IgD-negative memory B cell (primary cell): ENCODE results near the gene GJD4. TPM values are rescaled to one million over a fixed set of nuclear protein-coding genes. Genes with fewer than 3 reads are reported as not detected.

Source experiments
- H3K27ac Mint-ChIP-seq, 3 donors: one replicate each; pipeline ENCODE4 v1.8.0; 2020 to 2022; ENCODE audit warnings: mild to moderate bottlenecking in 3 of 3, mixed read lengths in 3 of 3, moderate library complexity in 1 of 3
- H3K27me3 Mint-ChIP-seq: one replicate; pipeline ENCODE4 v1.8.0; 2021; ENCODE audit warnings: mixed read lengths
- H3K36me3 Mint-ChIP-seq: one replicate; pipeline ENCODE4 v1.8.0; 2020; ENCODE audit warnings: mild to moderate bottlenecking, mixed read lengths
- H3K4me1 Mint-ChIP-seq, 3 donors: one replicate each; pipeline ENCODE4 v1.8.0; 2020 to 2022; ENCODE audit warnings: mixed read lengths in 3 of 3, mild to moderate bottlenecking in 1 of 3
- H3K4me3 Mint-ChIP-seq, 4 donors: one replicate each; pipeline ENCODE4 v1.8.0; 2020 to 2022; ENCODE audit warnings: mild to moderate bottlenecking in 4 of 4, mixed read lengths in 4 of 4, moderate library complexity in 3 of 4
- H3K9me3 Mint-ChIP-seq, 3 donors: one replicate each; pipeline ENCODE4 v1.8.0; 2020 to 2021; ENCODE audit warnings: mixed read lengths in 3 of 3, mild to moderate bottlenecking in 1 of 3
- polyA plus RNA-seq: library from polyadenylated mRNA; unstranded; fragments of 300-500 nt; fragmentation: Illumina TruSeq; gene quantifications from one replicate; pipeline ENCODE4 v1.2.3, GENCODE V29; 2021

Gene GJD4
- polyA plus RNA-seq, 1 donor from 2014 or later: not detected

DNA sequence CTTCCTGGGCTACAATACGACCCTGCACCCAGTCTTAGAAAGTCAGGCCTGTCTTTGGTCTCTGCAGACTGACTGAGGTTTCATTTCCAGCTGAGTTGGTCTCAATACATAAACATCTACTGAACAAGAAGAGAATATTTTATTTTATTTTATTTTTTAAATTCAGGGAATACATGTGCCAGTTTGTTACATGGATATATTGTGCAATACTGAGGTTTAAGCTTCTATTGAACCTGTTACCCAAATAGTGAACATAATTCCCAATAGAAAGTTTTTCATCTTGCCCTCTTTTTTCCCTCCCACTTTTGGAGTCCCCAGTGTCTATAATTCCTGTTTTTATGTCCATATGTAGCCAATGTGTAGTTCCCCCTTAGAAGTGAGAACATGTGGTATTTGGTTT lies 26.3 kb downstream of the GJD4 start:
- H3K4me1 Mint-ChIP-seq: peaks cover 0 to 6% (median 3%) of the 10 kb centered on the region in 3 donors
- H3K27me3 Mint-ChIP-seq: peaks cover 4% of the 10 kb centered on the region
- H3K4me3 Mint-ChIP-seq: no peak overlapping the region
- H3K27ac Mint-ChIP-seq: no peak overlapping the region
- H3K36me3 Mint-ChIP-seq: no peaks in the 10 kb centered on the region
- H3K9me3 Mint-ChIP-seq: peaks cover 0 to 12% (median 0%) of the 10 kb centered on the region in 3 donors

DNA sequence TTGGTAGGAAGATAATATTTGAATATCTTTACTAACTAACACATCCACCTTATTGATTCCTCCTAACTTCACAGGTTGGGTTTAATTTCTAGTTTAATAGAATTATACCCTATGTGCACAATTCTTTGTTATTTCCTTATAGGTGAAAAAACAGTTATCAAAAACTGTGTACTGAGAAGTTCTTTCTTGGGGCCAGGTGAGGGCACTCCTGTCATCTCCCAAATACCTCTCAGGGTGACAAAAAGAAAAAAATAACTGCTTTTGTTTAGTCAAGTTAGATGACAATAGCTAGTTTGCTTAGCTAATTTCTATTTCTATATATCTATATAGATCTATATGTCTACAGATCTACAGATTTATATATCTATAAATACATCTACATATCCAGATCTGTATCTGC lies 26.9 kb downstream of the GJD4 start:
- Mint-ChIP-seq H3K36me3 (no peaks in the 10 kb centered on the region), H3K4me1 (peaks cover 3 to 6% (median 4%) of the 10 kb centered on the region in 3 donors), H3K27ac (no peak overlapping the region), H3K4me3 (no peak overlapping the region), H3K27me3 (peaks cover 9% of the 10 kb centered on the region), H3K9me3 (peaks cover 0 to 12% (median 0%) of the 10 kb centered on the region in 3 donors)

DNA sequence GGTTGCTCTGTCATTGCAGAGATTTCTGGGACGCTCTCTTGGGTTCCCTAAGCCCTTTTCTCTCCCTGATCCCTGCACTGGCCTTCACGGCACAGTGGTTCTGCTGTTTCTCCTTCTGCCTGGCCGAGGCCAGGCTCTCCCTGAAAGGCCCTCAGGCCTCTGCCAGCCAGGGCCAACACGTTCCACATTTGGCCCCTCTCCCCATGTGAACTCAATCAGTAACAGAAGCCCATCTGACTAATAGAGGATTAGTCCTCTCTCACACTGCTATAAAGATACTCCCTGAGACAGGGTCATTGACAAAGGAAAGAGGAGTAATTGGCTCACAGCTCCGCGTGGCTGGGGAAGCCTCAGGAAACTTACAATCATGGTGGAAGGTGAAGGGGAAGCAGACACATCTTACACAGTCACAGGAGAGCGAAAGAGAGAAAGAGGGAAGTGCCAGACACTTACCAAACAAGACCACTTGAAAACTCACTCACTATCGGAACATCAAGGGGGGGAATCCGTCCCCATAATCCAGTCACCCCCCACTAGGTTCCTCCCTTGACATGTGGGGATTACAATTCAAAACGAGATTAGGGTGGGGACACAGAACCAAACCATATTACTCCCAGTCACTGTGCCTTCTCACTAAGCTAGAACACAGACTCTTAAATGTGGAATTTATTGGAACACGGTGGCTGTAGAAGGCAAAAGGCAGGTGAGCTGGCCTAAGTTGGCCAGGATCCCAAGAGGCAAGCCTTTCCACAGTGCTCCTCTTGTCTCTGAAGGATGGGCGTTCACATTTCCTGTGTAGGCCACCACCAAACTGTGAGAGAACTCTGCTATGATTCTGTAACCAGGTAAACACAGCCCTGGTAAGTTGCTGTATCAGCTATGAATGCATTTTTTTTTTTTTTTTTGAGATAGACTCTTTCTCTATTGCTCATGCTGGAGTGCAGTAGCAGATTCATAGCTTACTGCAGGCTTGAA lies 28.2 kb downstream of the GJD4 start:
- H3K36me3 Mint-ChIP-seq: no peaks in the 10 kb centered on the region
- no peak overlapping the region for H3K4me3 Mint-ChIP-seq
- H3K27me3 Mint-ChIP-seq: peaks cover 21% of the 10 kb centered on the region
- no peak overlapping the region for H3K27ac Mint-ChIP-seq
- peaks cover 0 to 12% (median 0%) of the 10 kb centered on the region in 3 donors for H3K9me3 Mint-ChIP-seq
- H3K4me1 Mint-ChIP-seq: peaks cover 3 to 13% (median 6%) of the 10 kb centered on the region in 3 donors

DNA sequence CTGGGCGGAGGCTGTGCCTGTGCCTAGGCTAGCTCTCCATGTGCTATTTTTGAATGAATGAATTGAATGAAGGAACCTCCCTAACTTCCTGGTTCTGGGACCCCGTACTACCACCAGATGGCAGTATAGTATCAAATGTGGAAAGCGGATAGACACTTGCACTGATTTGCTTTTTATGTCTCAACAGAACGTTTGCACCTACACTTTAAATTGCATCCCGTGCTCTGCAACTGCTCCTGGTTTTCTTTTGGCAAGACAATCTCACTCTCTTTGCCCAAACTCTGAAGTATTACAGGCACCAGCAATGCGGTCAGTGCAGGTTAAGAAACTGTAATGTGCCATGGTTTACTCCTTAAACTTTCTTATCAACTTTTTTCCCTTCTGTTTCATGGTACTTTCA lies 30.4 kb downstream of the GJD4 start:
- Mint-ChIP-seq H3K4me1 (peaks cover 7 to 14% (median 8%) of the 10 kb centered on the region in 3 donors), H3K9me3 (no peaks in the 10 kb centered on the region), H3K27me3 (peaks cover 29% of the 10 kb centered on the region), H3K36me3 (no peaks in the 10 kb centered on the region), H3K4me3 (peak overlapping the region in 1 of 4 donors; percentile 7), H3K27ac (no peak overlapping the region)

DNA sequence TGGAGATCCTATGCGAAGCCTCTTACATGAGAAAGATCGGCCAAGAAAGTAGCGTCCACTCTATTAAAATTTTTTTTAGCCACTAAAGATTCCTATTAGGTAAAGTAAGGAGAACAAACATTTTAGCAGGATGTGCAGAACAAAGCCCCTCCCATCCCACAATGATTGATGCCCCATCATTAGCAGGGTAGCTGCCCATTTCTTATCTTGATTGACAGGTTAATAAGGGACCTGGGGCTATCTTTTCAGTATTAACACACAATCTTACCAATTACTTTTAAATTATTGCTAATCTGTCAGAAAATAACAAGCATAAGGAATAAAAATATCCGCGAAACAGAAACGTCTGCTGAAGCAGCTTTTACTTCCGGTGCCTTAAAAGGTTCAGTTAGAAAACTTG lies 31.8 kb downstream of the GJD4 start:
- Mint-ChIP-seq H3K4me3 (peak overlapping the region in 2 of 4 donors; percentile 27 to 65), H3K36me3 (no peaks in the 10 kb centered on the region), H3K27me3 (peaks cover 29% of the 10 kb centered on the region), H3K4me1 (peaks cover 7 to 14% (median 8%) of the 10 kb centered on the region in 3 donors), H3K27ac (no peak overlapping the region), H3K9me3 (no peaks in the 10 kb centered on the region)

DNA sequence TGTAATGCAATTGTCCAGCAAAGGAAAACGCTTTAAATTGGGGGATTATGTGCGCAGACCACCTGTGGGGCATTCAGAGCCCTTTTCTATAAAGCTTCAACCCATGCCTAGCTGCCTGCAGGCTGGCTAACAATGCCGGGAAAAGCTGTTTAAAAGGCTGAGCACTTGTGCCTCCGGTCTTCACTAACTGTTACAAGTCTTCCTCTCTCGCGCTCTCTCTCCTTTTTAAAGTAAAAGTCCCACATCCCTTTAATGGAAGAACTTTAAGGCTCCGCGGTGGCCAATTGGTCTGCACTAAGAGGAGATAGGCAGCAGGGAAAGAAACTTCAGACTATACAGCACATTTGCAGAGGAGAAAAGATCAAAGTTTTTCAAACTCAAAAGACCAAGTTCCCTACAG lies 32.3 kb downstream of the GJD4 start:
- Mint-ChIP-seq H3K27ac (no peak overlapping the region), H3K4me1 (peaks cover 9 to 18% (median 10%) of the 10 kb centered on the region in 3 donors), H3K4me3 (peak overlapping the region in 1 of 4 donors; percentile 65), H3K36me3 (no peaks in the 10 kb centered on the region), H3K27me3 (peaks cover 33% of the 10 kb centered on the region), H3K9me3 (no peaks in the 10 kb centered on the region)

DNA sequence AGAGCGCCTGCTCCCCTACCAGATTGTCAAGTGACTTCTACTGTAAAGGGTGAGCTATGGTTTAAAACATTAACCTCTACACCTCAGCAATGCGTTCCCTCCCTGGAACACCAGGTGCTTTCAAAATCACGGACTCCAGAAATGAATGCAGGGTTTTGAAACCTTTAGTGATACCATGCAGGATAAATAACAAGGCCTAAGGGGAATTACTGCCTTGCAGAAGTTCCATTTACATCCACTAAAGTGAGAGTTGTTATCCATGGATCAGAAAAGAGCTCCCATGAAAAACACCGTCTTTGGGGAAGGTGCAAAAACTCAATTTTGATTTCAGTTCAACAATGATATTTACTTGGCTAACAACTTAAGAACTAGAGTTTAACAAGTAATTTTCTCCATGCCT lies 33.0 kb downstream of the GJD4 start:
- Mint-ChIP-seq H3K4me1 (peaks cover 9 to 21% (median 11%) of the 10 kb centered on the region in 3 donors), H3K27ac (no peak overlapping the region), H3K4me3 (peak overlapping the region in 2 of 4 donors; percentile 17 to 65), H3K9me3 (no peaks in the 10 kb centered on the region), H3K27me3 (peaks cover 37% of the 10 kb centered on the region), H3K36me3 (no peaks in the 10 kb centered on the region)

DNA sequence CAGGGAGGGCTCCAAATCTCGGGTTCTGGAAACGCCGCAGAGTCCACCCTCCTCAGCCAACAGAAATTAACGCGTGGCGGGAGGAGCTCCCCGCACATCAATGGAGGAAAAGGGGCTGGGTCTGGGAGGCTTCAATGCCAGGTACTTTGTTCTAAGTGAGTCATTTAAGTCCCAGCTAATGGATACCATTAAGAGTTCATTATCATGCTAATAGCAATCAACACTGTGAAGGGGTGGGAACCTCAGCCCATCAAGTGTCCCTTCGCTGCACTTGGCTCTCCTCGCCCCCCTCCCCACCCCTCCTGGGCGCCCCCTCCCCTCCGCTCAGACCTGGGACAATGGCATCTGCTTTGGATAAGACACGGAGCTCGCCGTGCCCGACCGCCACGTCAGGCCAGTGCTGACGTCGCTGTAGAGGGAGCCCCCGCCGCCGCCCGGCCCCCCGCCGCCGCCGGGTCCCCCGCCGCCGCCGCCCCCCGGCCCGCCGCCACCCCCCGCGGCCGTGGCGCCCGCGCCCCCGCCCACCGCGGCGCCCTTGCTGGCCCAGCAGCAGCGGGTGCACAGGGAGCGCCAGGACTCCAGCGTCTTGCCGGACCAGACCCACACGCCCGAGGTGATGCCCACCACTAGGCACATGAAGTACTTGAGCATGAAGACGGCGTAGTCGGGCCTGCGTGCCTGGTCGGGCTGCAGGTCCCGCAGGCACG lies 34.0 kb downstream of the GJD4 start:
- Mint-ChIP-seq H3K4me1 (peaks cover 13 to 26% (median 16%) of the 10 kb centered on the region in 3 donors), H3K4me3 (peak overlapping the region; percentile 37 to 88 (median 69)), H3K27ac (no peak overlapping the region), H3K9me3 (no peaks in the 10 kb centered on the region), H3K27me3 (peaks cover 42% of the 10 kb centered on the region), H3K36me3 (no peaks in the 10 kb centered on the region)

DNA sequence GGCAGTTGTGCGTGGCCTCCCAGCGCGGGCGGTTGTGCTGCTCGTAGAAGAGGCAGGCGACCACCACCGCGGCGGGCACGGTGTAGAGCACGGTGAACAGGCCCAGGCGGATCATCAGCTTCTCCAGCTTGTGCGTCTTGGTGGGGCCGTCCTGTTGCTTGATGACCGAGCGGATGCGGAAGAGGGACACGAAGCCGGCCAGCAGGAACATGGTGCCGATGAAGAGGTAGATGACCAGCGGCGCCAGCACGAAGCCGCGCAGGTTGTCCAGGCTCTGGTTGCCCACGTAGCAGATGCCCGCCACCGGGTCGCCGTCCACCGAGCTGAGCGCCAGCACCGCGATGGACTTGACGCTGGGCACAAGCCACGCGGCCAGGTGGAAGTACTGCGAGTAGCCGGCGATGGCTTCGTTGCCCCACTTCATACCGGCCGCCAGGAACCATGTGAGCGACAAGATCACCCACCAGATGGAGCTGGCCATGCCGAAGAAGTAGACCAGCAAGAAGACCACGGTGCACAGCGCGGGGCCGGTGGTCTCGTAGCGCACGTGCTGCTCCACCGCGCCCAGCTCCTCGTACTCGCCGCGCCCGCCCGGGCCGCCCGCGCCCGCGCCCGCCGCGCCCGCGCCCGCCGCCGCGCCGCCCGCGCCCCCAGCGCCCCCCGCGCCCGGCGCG lies 34.7 kb downstream of the GJD4 start:
- Mint-ChIP-seq H3K27ac (peak overlapping the region in 1 of 3 donors; percentile 57), H3K4me3 (peak overlapping the region; percentile 70 to 97 (median 82)), H3K27me3 (peaks cover 46% of the 10 kb centered on the region), H3K9me3 (no peaks in the 10 kb centered on the region), H3K4me1 (peaks cover 13 to 26% (median 17%) of the 10 kb centered on the region in 3 donors), H3K36me3 (no peaks in the 10 kb centered on the region)

DNA sequence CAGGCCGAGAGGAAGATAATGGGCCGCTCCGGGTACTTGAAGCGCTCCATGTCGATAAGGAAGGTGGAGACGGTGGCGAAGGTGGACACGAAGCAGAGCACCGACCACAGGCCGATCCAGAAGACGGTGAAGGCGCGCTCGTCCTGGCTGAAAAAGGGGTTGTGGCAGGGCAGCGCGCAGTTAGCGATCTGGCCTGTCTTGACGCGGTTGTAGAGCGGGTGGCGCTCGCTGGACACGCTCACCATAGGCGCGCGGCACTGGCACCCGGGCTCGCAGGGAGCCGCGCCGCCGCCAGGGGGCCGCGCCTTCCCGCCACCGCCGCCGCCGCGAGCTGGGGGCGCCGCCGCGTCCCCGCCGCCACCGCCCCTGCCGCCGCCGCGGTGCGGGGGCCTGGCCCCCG lies 35.3 kb downstream of the GJD4 start:
- Mint-ChIP-seq H3K27me3 (peaks cover 46% of the 10 kb centered on the region), H3K9me3 (no peaks in the 10 kb centered on the region), H3K36me3 (no peaks in the 10 kb centered on the region), H3K4me1 (peaks cover 11 to 26% (median 16%) of the 10 kb centered on the region in 3 donors), H3K4me3 (peak overlapping the region; percentile 77 to 97 (median 96)), H3K27ac (no peak overlapping the region)

DNA sequence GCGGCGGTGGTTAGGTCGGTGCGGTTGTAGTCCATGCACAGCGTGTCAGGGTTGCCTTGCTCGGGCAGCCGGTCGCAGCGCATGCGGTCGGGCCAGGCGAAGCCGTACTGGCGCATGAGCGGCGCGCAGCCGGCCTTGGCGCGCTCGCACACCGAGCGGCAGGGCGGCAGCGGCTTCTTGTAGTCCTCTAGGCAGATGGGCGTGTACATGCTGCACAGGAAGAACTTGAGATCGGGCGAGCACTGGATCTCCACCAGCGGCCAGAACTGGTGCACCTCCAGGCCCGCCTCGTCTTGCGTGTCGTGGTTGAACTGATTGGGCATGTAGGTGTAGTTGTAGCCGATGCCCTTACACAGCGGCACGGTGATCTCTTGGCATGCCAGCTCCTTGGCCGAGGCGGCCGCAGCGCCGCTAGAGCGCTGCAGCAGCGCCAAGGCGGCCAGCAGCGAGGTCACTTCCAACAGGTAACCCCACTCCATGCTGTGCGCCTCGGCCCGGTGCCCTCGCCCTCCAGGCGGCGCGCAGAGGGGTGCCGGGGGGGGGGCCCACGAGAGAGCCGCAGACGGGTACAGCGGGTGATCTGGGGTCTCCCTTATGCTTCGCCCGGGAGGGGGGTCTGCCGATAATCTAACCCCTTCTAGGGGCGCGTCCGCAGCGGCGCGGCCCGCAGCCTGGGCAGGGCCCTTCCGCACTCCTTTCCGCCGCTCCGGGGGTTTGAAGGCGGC lies 36.0 kb downstream of the GJD4 start:
- Mint-ChIP-seq H3K4me3 (peak overlapping the region; percentile 85 to 97 (median 93)), H3K9me3 (peaks cover 0 to 1% (median 0%) of the 10 kb centered on the region in 3 donors), H3K36me3 (no peaks in the 10 kb centered on the region), H3K27me3 (peaks cover 42% of the 10 kb centered on the region), H3K4me1 (peaks cover 11 to 26% (median 11%) of the 10 kb centered on the region in 3 donors), H3K27ac (peak overlapping the region in 2 of 3 donors; percentile 67 to 73)

DNA sequence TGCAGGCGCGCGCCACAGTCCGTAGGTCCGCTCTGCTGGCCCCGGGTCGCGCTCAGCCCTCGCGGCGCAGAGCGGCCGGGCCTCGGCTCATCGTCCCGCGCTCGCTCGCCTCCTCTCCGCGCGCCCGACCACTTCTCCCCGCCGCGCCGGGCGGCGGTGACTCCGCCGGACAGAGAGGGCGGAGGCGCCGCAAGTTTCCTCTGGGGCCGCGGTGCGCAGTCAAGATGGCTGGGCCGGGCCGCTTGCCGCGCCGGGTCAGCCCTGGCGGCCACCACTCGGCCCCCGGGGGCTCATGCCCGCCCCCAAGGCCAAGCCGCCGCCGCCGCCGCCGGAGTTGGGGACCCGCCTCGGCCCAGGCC lies 36.5 kb downstream of the GJD4 start:
- no peaks in the 10 kb centered on the region for H3K36me3 Mint-ChIP-seq
- peak overlapping the region; percentile 85 to 99 (median 94) for H3K4me3 Mint-ChIP-seq
- H3K27me3 Mint-ChIP-seq: peaks cover 39% of the 10 kb centered on the region

DNA sequence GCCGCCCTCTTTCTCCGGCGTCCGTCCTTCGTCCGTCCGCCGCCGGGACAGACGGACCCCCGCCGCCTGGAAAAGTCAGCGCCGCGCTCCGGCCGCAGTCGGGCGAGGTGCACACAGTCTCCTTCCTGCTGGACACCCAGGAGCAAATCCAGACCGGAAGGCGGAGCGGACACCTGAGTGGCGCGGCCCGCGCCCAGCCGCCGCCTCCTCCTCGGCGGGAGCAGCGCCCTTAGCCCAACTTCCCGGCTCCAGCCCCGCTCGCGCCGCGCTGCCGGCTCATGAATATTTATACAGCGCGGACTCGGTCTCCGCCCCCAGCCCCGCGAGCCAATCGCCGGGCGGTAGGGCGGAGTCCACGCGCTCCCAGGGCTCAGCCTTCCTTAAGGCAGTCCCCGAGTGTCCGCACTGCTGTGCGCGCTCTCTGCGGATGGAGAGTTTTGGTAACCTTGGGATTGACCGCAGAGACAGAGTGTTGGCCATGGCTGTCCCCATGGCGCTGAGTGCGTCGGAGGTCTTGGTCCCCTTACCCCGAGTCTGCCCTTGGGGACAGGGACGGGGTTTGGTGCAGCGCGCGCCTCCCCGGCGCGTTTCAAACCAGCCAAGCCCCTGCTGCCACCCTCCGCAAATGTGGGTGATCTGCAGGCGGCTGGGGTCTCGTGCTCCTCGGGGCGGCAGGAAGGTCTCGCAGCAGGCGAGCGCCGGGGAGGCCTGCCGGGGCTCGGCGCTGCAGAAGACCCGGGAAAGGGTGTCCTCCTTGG lies 37.1 kb downstream of the GJD4 start, which contains the start of gene FZD8:
Gene FZD8 (minus strand): TSS at position 262 of the 758 bp plus-strand sequence. CDS start 867 bp downstream, outside the sequence.
- H3K36me3 Mint-ChIP-seq: no peaks in the 10 kb centered on the region
- H3K27ac Mint-ChIP-seq: peak within 1 kb of the TSS in 1 of 3 donors; percentile 73
- H3K4me3 Mint-ChIP-seq: peak within 1 kb of the TSS; percentile 87 to 99 (median 95)

More for the DNA sequence above, 36.5 kb downstream of the GJD4 start:
- Mint-ChIP-seq H3K4me1 (peaks cover 11 to 25% (median 11%) of the 10 kb centered on the region in 3 donors), H3K9me3 (peaks cover 0 to 1% (median 0%) of the 10 kb centered on the region in 3 donors), H3K27ac (no peak overlapping the region)

More for the DNA sequence above, 37.1 kb downstream of the GJD4 start, which contains the start of gene FZD8:
- Mint-ChIP-seq H3K27me3 (peaks cover 37% of the 10 kb centered on the region), H3K9me3 (peaks cover 0 to 1% (median 0%) of the 10 kb centered on the region in 3 donors), H3K4me1 (peaks cover 11 to 23% (median 11%) of the 10 kb centered on the region in 3 donors)
